VCaP (cell line): Measurements from ENCODE around the gene PPARGC1A.

ENCODE experiments used
- H3K27ac ChIP-seq: fragments of 450-650 bp; 2 replicates; pipeline ENCODE4 v1.5.1; 2017
- TF ChIP-seq, protein P1 (sequence below): fragments of 450-650 bp; conservative IDR thresholded peaks from 2 replicates; pipeline ENCODE4 v1.5.1; 2017; ENCODE audit warnings: mild to moderate bottlenecking, moderate library complexity

The PPARGC1A gene

DNA sequence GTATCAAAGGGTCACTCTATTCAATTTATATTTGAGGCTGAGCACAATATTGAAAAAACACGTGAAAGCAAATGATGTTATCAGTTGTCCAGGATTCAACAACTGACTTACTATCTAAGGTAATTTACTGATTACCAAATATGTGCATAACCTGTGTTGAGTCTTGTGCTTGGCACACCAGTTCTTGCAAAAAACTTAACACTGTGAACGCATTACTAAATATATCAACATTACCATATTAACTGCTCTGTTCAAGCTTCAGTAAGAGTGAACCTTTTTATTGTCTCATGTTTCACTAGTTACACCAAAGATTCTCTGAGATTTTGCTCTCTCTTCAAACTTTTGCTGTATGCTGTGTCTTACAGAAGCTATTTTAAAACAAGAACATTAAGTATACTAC, 38.4 kb downstream of the PPARGC1A start:
- TF ChIP-seq, protein P1, sequence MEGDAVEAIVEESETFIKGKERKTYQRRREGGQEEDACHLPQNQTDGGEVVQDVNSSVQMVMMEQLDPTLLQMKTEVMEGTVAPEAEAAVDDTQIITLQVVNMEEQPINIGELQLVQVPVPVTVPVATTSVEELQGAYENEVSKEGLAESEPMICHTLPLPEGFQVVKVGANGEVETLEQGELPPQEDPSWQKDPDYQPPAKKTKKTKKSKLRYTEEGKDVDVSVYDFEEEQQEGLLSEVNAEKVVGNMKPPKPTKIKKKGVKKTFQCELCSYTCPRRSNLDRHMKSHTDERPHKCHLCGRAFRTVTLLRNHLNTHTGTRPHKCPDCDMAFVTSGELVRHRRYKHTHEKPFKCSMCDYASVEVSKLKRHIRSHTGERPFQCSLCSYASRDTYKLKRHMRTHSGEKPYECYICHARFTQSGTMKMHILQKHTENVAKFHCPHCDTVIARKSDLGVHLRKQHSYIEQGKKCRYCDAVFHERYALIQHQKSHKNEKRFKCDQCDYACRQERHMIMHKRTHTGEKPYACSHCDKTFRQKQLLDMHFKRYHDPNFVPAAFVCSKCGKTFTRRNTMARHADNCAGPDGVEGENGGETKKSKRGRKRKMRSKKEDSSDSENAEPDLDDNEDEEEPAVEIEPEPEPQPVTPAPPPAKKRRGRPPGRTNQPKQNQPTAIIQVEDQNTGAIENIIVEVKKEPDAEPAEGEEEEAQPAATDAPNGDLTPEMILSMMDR = no peak
- H3K27ac ChIP-seq = no peak overlapping the region

DNA sequence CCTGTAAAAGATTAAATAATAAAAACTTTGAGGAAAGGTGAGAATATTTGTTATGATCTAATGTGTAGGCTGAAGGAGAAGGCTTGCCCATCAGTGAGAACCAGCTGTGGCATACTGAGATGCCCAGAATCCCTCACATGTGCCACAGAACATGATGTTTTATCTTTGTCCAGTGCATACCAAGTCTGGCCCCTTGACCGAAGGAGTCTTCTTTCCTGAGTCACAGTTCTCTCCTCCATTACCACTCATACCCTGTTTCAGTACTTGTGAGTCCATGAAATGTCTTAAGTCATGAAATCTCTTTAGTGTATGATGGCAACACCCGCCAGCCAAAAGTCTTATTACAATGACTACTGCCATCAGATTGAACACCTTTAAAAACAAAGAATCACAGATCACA, 42.7 kb downstream of the PPARGC1A start:
- TF ChIP-seq, protein P1 = no peak
- H3K27ac ChIP-seq = no peak overlapping the region

DNA sequence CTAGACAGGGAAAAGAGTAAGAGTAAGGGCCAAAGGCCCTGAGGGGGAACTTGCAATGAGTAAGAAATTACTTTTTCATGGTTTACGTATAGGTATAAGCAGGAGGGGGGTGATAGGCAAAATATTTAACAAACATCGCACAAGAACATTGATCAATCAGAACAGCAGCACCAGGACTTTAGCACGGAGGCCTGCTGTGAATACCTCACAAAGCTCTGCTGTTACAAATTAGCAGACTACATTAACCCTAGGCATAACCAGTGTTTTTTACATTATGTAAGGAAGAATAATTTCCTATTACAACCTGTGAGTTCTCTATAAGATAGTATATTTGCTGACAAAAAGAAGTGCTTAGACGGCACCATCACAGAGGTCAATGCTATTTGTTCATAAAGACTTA, 44.9 kb downstream of the PPARGC1A start:
- TF ChIP-seq, protein P1 = no peak
- H3K27ac ChIP-seq = no peak overlapping the region

DNA sequence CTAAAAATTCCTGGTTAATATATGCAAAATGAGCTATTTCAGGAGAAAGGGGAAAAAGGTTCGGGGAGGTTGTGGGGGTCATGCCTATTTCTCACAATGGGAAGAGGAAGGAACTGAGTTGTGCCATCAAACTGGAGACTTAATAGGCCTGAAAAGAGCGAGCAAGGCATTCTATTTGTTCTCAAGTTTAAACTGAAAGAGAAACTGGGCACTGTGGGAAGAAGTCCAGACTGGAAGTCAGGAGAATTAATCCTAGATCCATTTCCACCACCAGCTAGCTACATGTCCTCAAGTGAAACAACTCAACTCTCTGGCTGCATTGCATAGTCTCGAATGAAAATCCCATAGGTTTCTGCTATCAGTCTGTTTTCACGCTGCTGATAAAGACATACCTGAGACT, 50.6 kb downstream of the PPARGC1A start:
- TF ChIP-seq, protein P1 = no peak
- no peak overlapping the region for H3K27ac ChIP-seq

DNA sequence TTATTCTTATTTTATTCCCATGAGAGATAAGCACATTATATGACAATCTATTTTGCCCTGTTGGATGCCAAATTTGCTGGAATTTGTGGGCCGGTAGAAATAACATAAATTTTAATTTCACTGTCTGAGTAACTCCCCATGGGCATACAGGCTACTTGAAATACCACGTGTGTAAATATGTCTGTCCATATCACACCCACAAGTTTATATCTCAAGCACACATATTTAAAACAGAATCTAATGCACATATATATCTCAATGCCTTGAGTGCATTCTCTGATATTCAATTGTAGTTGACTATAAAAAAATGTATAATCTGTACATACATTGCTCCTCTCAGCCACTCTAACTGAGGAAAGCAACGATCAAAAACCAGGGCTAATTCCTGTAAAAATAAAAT, 51.2 kb downstream of the PPARGC1A start:
- no peak overlapping the region for H3K27ac ChIP-seq

DNA sequence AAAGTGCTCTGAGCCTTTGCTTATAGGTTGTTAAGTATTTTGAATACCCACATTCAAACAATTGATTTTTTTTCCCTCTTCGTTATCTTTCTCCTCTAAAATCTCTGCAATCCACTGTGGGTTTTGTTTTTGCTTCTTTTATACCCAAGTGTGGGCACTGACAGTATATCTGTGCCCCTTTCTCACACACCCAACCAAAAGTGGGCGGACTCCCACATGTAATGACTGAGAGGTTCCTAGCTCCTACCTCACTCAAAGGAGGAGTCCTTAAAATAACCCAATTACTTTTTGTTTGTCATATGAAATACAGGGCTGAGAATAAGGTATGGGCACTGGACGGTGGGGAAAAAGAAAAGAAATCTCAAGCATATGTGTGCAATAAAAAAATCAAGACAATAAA, 51.7 kb downstream of the PPARGC1A start:
- no peak overlapping the region for H3K27ac ChIP-seq
- TF ChIP-seq, protein P1 = no peak

More for the DNA sequence above, 51.2 kb downstream of the PPARGC1A start:
- TF ChIP-seq, protein P1 = no peak

DNA sequence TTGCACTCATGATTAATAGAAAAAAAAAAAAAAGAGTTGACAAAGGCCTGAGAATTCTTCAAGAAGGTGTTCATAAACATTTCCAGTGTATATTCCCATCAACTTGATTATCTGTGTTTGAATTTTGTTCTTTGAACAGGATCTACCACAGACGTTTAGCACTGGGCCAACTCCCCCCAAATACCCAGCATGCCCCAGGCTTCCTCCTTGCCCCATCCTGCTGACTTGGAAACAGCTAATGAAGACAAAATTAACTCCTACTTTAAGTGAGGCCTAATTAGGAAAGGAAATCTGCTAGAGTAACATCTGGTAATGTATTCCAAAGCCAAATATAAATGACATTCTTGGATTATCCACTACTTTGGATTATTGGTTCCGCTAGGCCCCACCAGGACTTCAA, 52.5 kb downstream of the PPARGC1A start:
- no peak overlapping the region for H3K27ac ChIP-seq
- TF ChIP-seq, protein P1 = no peak
